HG02763 (cell line): ENCODE measurements around the gene MRPL17.
A peak's percentile ranks its signal among the peaks of the same experiment; 100 is the strongest.
"Not testable (repeated sequence)": the region's sequence is repeated elsewhere in the genome, so short reads cannot be mapped to it uniquely, and the experiment has no call there.

ENCODE experiments used
- ATAC-seq: cut with Tn5 transposase; IDR thresholded peaks from one replicate; pipeline ENCODE4 v1.9.1; 2021; ENCODE audit warnings: mild to moderate bottlenecking, moderate library complexity; ENCODE audit not compliant: unreplicated experiment

The MRPL17 gene

GRCh38 chr11:6682936-6683861 is at the start of gene MRPL17:
MRPL17 (minus strand) TSS chr11:6683340; CDS start chr11:6683296, 44 bp downstream.
- peak; percentile 95 for ATAC-seq

- ATAC-seq: no peak
Observed at GRCh38 chr11:6727971-6728760, 45.0 kb upstream of the MRPL17 start.

GRCh38 chr11:6725386-6725896 is 42.3 kb upstream of the MRPL17 start:
- no peak for ATAC-seq

- no peak for ATAC-seq
Observed at GRCh38 chr11:6724013-6724412, 40.9 kb upstream of the MRPL17 start.

GRCh38 chr11:6721343-6721742 is 38.2 kb upstream of the MRPL17 start:
- no peak for ATAC-seq

- ATAC-seq: no peak
Observed at GRCh38 chr11:6719576-6719975, 36.4 kb upstream of the MRPL17 start.

- no peak for ATAC-seq
Observed at GRCh38 chr11:6717426-6717825, 34.3 kb upstream of the MRPL17 start.

GRCh38 chr11:6711552-6711951 is 28.4 kb upstream of the MRPL17 start:
- ATAC-seq: not testable (repeated sequence)

GRCh38 chr11:6708876-6709275 is 25.7 kb upstream of the MRPL17 start:
- no peak for ATAC-seq

- no peak for ATAC-seq
Observed at GRCh38 chr11:6705905-6706535, 22.9 kb upstream of the MRPL17 start.

- no peak for ATAC-seq
Observed at GRCh38 chr11:6703247-6704063, 20.3 kb upstream of the MRPL17 start.

- ATAC-seq: not testable (repeated sequence)
Observed at GRCh38 chr11:6701955-6702354, 18.8 kb upstream of the MRPL17 start.

GRCh38 chr11:6695377-6695776 is 12.2 kb upstream of the MRPL17 start:
- no peak for ATAC-seq

GRCh38 chr11:6694229-6694535 is 11.0 kb upstream of the MRPL17 start:
- ATAC-seq: no peak

GRCh38 chr11:6693342-6694228 is 10.4 kb upstream of the MRPL17 start:
- ATAC-seq: no peak

GRCh38 chr11:6692128-6692527 is 9.0 kb upstream of the MRPL17 start:
- no peak for ATAC-seq

- not testable (repeated sequence) for ATAC-seq
Observed at GRCh38 chr11:6690431-6691132, 7.4 kb upstream of the MRPL17 start.

- no peak for ATAC-seq
Observed at GRCh38 chr11:6687876-6688275, 4.7 kb upstream of the MRPL17 start.

- ATAC-seq: no peak
Observed at GRCh38 chr11:6686006-6686405, 2.9 kb upstream of the MRPL17 start.
